D721Med (cell line): Measurements from ENCODE around the gene APOBEC3G.

Experiments used
- DNase-seq: peaks from one replicate; pipeline ENCODE4 v3.0.0; 2011; ENCODE audit warnings: low spot score; ENCODE audit not compliant: insufficient read length
- FAIRE-seq: peaks from 2 replicates; lab custom pipeline; 2011; peaks lifted over from hg19 to GRCh38; lab: Jason Lieb, UNC
- TF ChIP-seq, protein P1 (sequence below): IDR thresholded peaks from 2 replicates; pipeline ENCODE4 v1.5.1; 2012; ENCODE audit warnings: mild to moderate bottlenecking, control low read depth; ENCODE audit not compliant: insufficient read depth; ENCODE audit errors: missing control alignments

APOBEC3G gene

GRCh38 chr22:39097098-39098020 lies 20.3 kb downstream of the APOBEC3G start, which contains the start of gene APOBEC3H:
Gene APOBEC3H (plus strand): TSS chr22:39097244. CDS start chr22:39100279, 3,035 bp downstream.
- FAIRE-seq (no peak), DNase-seq (no peak)
- TF ChIP-seq, protein P1, sequence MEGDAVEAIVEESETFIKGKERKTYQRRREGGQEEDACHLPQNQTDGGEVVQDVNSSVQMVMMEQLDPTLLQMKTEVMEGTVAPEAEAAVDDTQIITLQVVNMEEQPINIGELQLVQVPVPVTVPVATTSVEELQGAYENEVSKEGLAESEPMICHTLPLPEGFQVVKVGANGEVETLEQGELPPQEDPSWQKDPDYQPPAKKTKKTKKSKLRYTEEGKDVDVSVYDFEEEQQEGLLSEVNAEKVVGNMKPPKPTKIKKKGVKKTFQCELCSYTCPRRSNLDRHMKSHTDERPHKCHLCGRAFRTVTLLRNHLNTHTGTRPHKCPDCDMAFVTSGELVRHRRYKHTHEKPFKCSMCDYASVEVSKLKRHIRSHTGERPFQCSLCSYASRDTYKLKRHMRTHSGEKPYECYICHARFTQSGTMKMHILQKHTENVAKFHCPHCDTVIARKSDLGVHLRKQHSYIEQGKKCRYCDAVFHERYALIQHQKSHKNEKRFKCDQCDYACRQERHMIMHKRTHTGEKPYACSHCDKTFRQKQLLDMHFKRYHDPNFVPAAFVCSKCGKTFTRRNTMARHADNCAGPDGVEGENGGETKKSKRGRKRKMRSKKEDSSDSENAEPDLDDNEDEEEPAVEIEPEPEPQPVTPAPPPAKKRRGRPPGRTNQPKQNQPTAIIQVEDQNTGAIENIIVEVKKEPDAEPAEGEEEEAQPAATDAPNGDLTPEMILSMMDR: no peak

- FAIRE-seq (no peak), DNase-seq (no peak)
- TF ChIP-seq, protein P1: no peak
These were observed 21.0 kb downstream of the APOBEC3G start for GRCh38 chr22:39098026-39098425.

DNA sequence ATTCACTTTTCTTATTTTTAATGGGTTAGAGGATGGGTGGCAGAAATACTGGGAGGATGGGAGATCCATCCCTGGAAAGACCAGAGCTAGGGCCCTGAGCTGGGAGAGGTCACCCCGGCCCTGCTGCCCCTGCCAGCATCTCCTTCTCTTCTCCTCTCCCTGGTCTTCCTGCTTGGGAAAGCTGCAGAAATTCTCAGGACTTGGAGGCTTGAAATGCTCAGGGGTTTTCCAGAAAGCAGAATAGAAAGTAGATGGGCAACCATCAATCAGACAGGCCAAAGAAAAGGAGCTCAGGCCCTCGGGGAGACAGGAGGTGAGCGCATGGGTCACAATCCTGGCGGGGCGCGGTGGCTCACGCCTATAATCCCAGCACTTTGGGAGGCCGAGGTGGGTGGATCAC lies 21.5 kb downstream of the APOBEC3G start:
- FAIRE-seq (no peak), DNase-seq (no peak)
- TF ChIP-seq, protein P1: no peak

GRCh38 chr22:39101226-39101625 lies 24.2 kb downstream of the APOBEC3G start:
- DNase-seq (no peak), FAIRE-seq (no peak)
- TF ChIP-seq, protein P1: no peak

- DNase-seq: no peak
- no peak for FAIRE-seq
- TF ChIP-seq, protein P1: no peak
These were observed 26.4 kb downstream of the APOBEC3G start for GRCh38 chr22:39103431-39103830.

DNA sequence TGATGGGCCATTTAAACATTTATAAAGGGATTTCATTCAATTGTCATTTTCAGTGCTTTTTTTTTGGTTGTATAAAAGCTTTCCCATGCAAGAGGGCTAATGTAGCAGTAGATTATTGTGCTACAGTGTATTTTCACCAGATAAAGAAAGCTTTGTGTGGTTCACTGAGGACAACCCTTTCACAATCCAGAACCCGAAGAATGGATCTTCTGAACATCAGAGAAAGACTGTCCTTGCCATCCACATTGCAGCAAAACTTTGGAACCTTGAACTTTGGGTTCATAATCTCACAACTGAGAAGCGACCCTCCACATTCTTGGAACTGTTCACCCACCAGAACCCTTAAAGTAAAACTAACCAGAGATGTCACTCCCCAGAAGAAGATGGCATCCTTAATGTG lies 29.3 kb downstream of the APOBEC3G start:
- FAIRE-seq: no peak

DNA sequence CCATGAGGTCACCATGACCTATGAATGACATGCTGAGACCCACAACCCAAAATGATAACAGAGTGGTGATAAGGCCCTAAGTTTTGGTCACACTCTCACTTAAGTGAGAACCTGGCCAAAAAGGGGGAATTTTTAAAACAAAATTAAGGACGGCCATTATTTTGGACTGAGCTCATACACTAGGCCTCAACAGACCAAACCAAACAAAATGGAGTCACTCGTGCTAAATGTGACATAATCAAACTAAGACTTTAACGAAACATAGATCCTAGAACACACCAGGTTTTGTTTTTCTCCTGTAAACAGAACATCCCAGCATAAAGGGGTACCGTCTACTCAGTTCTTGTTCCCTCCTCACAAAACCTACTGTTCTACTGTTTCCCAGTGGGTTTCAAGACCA lies 31.4 kb downstream of the APOBEC3G start:
- DNase-seq (no peak), FAIRE-seq (no peak)
- TF ChIP-seq, protein P1: no peak

More for the DNA sequence above, 29.3 kb downstream of the APOBEC3G start:
- TF ChIP-seq, protein P1: no peak
- no peak for DNase-seq
